HG03159 (cell line): ENCODE measurements around the gene ABHD16B.

Experiments used
- ATAC-seq: cut with Tn5 transposase; IDR thresholded peaks from one replicate; pipeline ENCODE4 v1.9.1; 2021; ENCODE audit warnings: mild to moderate bottlenecking, moderate library complexity; ENCODE audit not compliant: unreplicated experiment

The ABHD16B gene

DNA sequence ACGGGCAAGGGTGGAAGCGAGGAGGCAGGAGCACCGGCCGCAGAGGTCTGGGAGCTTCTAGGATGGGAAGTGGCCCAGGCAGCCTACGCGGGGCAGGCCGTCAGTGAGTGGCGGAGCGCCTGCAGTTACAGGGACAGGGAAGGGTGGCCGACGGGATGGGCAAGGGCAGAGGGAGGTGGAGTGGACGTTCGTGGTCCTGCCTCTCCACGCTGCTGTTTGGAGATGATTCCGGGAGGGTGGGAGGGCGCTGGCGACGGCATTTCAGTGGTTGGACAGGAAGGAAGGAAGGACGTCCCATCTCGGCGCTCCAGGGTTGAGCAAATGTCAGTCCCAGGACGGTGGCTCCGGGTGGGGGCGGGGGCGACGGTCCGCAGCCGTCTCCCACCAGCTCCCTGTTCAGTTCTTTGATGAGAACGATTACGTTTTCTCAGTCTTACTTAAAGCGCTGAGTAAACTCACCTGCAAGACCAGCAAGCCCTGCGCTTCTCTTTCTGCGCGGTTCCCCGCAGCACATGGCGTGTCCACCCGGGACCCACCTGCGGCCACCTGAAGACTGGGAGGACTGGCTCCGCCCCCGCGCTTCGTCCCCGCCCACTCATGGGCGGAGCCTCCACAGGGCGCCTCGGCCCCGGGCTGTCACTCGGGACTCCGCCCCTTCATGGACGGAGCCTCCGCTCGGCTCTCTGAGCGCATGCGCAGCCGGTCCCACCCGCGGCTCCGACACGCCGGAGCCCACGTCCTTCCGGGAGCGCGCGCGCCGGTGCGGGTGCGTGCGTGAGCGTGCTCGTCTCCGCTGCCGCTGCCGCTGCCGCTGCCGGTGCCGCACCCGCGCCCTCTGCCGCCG lies 33.3 kb downstream of the ABHD16B start, which contains the start of gene DNAJC5:
Gene DNAJC5 (plus strand): TSS at position 769 of the 844 bp plus-strand sequence. CDS start 33,220 bp downstream, outside the sequence.
- peak; percentile 88 for ATAC-seq

GRCh38 chr20:63895202-63895951 lies 34.1 kb downstream of the ABHD16B start:
- ATAC-seq = peak; percentile 1

DNA sequence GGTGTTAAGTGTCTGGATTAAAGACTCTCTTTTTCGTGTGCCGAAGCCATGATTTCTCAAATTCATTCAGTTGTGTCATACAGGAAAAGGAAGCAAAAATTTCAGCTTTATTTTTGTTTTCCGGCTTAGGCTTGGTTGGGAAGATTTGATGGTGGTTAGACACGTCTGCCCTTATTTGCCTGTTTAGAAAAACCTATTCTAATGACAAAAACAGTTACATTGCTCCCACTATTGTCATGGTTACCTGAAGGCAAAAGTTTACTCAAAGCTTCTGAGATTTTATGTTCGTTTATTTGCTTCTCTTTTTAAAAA lies 34.6 kb downstream of the ABHD16B start:
- no peak for ATAC-seq

DNA sequence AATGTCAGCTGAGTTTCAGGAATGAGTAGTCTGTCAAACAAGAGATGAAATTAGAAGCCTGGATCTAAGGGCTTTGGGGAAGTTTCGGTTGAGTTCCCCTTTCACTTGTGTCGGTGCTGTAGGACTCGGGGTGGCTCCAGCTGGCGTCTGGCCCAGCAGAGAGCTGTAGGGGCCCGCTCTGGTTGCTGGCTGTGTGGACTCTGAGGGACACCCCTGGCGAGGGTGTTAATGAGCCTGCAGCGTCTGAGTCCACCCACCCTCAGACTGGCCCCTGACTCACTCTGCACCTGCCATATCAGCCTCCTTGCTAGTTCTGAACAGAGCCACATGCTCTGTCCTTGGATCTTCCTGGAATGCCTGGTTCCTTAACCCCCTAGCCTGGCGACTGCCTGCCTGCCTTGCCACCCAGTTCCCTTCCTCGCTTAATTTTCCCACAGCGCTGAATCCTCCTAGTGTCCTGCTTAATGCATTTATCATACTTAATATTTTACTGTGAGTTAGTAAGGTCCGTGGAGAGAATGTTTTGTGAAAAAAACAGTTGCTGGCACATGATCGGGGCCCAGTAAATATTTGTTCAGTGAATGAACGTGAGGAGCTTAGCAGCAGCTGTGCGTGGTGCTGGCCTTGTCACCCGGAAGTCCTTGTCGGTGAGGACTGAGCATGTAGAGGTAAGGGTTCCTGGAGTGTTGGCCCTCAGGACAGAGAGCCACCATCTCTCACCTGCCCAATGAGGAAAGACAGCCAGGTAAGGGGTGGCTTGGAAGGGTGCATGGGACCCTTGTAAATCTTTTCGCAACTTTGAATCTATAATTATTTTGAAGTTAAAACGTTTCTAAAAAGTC lies 35.2 kb downstream of the ABHD16B start:
- ATAC-seq = no peak

DNA sequence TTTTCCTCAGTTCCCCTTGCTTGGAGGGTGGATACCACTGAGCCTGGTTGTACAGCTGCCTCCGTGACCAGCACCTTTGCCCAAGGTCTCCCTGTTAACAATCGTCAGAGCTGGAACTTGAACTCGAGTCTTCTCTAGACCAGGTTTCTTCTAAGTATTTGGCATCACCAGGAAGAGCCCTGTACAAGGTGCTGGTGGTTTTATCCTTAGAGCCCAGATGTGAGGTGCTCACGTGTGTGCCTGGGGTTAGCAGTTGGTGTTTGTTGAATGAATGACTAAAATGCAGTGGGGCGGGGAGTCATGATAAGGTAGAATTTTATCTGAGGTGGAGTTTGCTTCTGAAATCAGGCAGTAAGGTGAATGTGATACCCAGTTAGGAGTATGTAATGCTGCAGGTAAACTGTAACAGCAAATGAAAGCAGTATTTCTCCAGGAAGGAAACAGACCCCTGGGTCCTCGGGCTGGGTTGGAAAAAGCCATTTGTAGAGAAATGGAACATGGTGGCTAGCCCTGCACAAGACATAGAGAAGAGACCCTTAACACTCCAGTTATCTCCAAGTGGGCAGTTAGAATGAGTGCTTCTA lies 36.8 kb downstream of the ABHD16B start:
- ATAC-seq = no peak

DNA sequence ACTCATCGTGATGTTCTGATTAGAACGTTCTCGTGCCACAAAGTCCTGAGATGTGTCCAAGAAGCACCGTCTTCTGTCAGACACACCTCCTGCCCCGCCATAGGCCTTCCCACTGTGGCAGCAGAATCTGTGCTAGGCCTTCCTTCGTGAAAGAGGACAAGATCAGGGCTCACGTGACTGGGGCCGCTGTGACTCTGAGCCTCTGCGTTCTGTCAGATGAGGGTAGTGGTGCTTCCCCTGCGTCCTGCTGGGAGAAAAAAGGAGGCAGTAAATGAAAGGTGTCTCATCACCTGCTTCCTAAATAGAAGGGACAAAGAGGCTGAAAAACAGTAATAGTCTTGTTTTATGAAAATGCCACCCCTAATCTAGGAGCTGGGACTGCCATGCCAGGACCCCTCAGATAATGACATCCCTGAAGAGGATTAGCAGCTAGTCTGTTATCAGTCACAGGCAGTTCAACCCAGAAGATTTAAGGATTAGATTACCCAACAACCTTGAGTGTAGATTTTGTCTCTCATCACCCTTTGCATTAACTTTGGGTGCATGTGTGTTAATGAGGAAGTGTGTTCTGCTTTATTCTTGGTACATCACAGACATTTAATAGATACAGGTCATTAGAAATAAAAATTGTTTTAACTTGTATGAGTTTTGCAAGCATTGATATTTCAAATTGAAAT lies 37.7 kb downstream of the ABHD16B start:
- no peak for ATAC-seq

DNA sequence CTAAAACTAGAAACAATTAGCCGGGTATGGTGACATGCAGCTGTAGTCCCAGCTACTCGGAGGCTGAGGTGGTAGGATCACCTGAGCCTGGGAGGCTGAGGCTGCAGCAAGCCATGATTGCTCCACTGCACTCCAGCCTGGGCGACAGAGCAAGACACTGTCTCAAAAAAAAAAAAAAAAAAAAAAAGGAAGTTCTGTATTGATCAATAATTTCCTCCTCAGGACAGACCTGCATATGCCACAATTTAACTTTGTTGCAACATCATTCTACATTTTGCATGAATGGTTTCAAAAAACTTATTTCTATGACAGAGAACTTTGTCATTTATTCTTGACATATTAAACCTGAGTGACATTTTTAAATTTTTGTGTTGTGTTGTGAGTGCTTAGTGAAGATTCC lies 39.1 kb downstream of the ABHD16B start:
- no peak for ATAC-seq

GRCh38 chr20:63903796-63904561 lies 42.7 kb downstream of the ABHD16B start:
- no peak for ATAC-seq

DNA sequence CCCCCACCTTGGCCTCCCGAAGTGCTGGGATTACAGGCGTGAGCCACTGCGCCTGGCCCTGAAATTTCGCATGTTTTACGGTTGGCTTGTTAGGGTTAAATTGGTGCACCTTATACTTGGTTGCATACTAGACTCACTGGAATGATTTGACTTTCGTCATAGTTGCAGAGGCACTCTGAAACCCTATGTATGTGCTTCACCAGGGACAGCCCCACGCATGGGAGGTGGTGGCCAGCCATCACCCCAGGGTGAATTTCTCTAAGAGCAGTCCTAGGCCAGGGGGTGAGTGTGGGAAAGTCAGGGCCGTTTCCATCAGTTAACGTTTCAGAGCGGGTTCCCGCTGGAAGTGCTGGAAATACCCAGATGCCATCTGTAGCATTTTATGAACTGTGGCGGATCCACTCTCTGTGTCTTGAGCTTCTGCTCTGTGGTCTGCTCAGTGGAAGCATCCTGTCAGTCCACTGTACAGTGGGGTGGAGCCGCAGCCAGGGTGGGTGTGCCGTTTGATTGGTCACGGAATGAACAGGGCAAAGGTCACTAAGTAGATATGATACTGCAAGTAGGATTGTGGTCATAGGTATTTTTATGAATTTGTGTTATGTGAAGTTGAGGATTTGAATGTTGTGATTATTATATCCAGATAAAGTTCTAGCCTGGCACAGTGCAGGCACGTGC lies 46.8 kb downstream of the ABHD16B start:
- ATAC-seq = no peak

DNA sequence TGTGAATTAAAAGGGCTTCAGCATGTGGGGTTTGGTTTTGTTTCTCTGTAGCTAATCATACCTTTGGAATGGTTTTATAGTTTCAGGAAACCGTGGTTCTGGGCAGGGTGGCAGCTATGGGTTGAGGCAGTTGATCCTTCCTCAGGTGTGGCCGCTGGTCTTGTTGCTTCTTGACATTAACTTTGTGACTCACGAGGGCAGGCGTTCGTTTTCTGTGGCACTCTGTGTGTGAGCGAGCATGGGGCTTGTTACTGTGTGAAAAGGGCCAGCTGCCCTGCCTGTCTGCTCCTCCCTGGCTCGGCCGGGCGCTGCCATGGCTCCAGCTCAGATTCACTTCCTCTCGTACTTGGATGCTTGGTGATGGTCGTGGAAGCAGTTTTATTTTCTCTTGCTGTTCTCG lies 49.9 kb downstream of the ABHD16B start:
- ATAC-seq = no peak
